Activated CD8-positive, alpha-beta memory T cell treated with anti-CD3 and anti-CD28 coated beads for 36 hours (primary cell): ENCODE results near the gene WNT9B. TPM values are rescaled to one million over a fixed set of nuclear protein-coding genes. Genes with fewer than 3 reads are reported as not detected.

ENCODE experiments used
- CTCF ChIA-PET: fragments of 350-600 bp; sonication (Branson Sonifier 250); formaldehyde crosslinking; loops from one replicate; lab custom pipeline; 2021; ENCODE audit warnings: antibody characterized with exemption; lab: Charles Lee
- POLR2A ChIA-PET: fragments of 350-600 bp; sonication (Branson Sonifier 250); formaldehyde crosslinking; loops from one replicate; lab custom pipeline; 2021; ENCODE audit warnings: antibody characterized with exemption; lab: Charles Lee
- total RNA-seq, 2 experiments: library from RNA; stranded (reverse); gene quantifications; one replicate each; pipeline ENCODE4 v1.2.3, GENCODE V29; 2021

Gene WNT9B
- total RNA-seq, 2 experiments from 2014 or later = not detected

- CTCF ChIA-PET = no interaction called here
Measured at GRCh38 chr17:46874906-46875305, 23.5 kb downstream of the WNT9B start.

GRCh38 chr17:46875849-46876352 is 24.5 kb downstream of the WNT9B start:
- ChIA-PET POLR2A (no interaction called here), CTCF (no interaction called here)

More at GRCh38 chr17:46874906-46875305, 23.5 kb downstream of the WNT9B start:
- POLR2A ChIA-PET = no interaction called here

GRCh38 chr17:46876353-46876887 is 25.0 kb downstream of the WNT9B start:
- ChIA-PET CTCF (no interaction called here), POLR2A (interaction anchor here (0.5 kb wide), 1 partner anchor 82 kb away, joined by 4 read pairs; no protein-coding TSS in a partner anchor)

- ChIA-PET POLR2A (interaction anchor here (0.5 kb wide), 1 partner anchor 82 kb away, joined by 4 read pairs; no protein-coding TSS in a partner anchor), CTCF (no interaction called here)
Measured at GRCh38 chr17:46876926-46877325, 25.5 kb downstream of the WNT9B start.

- POLR2A ChIA-PET = no interaction called here
- CTCF ChIA-PET = no interaction called here
Measured at GRCh38 chr17:46877466-46877865, 26.1 kb downstream of the WNT9B start.

GRCh38 chr17:46878055-46878454 is 26.7 kb downstream of the WNT9B start:
- POLR2A ChIA-PET = no interaction called here

GRCh38 chr17:46879101-46879500 is 27.7 kb downstream of the WNT9B start:
- ChIA-PET POLR2A (interaction anchor here (0.6 kb wide), 1 partner anchor 67 kb away, joined by 5 read pairs; no protein-coding TSS in a partner anchor), CTCF (no interaction called here)

More at GRCh38 chr17:46878055-46878454, 26.7 kb downstream of the WNT9B start:
- CTCF ChIA-PET = no interaction called here

GRCh38 chr17:46881015-46881414 is 29.6 kb downstream of the WNT9B start:
- ChIA-PET POLR2A (no interaction called here), CTCF (no interaction called here)

GRCh38 chr17:46882666-46883065 is 31.3 kb downstream of the WNT9B start:
- ChIA-PET CTCF (no interaction called here), POLR2A (no interaction called here)

GRCh38 chr17:46883871-46884520 is 32.6 kb downstream of the WNT9B start:
- POLR2A ChIA-PET = no interaction called here
- CTCF ChIA-PET = no interaction called here

- ChIA-PET CTCF (no interaction called here), POLR2A (no interaction called here)
Measured at GRCh38 chr17:46884552-46884951, 33.2 kb downstream of the WNT9B start.

GRCh38 chr17:46885415-46886309 is 34.3 kb downstream of the WNT9B start:
- POLR2A ChIA-PET = no interaction called here
- CTCF ChIA-PET = no interaction called here

- ChIA-PET POLR2A (no interaction called here), CTCF (no interaction called here)
Measured at GRCh38 chr17:46886310-46886663, 34.9 kb downstream of the WNT9B start.

GRCh38 chr17:46887717-46888116 is 36.3 kb downstream of the WNT9B start:
- ChIA-PET CTCF (no interaction called here), POLR2A (no interaction called here)

GRCh38 chr17:46888727-46889126 is 37.3 kb downstream of the WNT9B start:
- POLR2A ChIA-PET = no interaction called here

GRCh38 chr17:46889519-46889918 is 38.1 kb downstream of the WNT9B start:
- POLR2A ChIA-PET = no interaction called here
- CTCF ChIA-PET = interaction anchor here (1.2 kb wide), 1 partner anchor 43 kb away, joined by 6 read pairs; no protein-coding TSS in a partner anchor

More at GRCh38 chr17:46888727-46889126, 37.3 kb downstream of the WNT9B start:
- CTCF ChIA-PET = interaction anchor here (1.2 kb wide), 1 partner anchor 43 kb away, joined by 6 read pairs; no protein-coding TSS in a partner anchor

- ChIA-PET CTCF (no interaction called here), POLR2A (no interaction called here)
Measured at GRCh38 chr17:46889992-46890564, 38.7 kb downstream of the WNT9B start.

GRCh38 chr17:46890638-46891037 is 39.3 kb downstream of the WNT9B start:
- CTCF ChIA-PET = no interaction called here
- POLR2A ChIA-PET = no interaction called here

- ChIA-PET POLR2A (no interaction called here), CTCF (no interaction called here)
Measured at GRCh38 chr17:46892192-46892703, 40.9 kb downstream of the WNT9B start.
